ENCODE measurements around the gene CCNJL.

Gene CCNJL

GRCh38 chr5:160303690-160304089 is 8.7 kb downstream of the CCNJL start:
- Histone ChIP-seq H3K9me3 (ENCODE audit: control insufficient read depth, insufficient read depth, low read length) (no peaks in the 10 kb centered on the region), H3K4me1 (ENCODE audit: control insufficient read depth, insufficient read depth, low read length) (peaks cover 2% of the 10 kb centered on the region), H3K9ac (ENCODE audit: low read depth, low read length) (no peak overlapping the region), H3K36me3 (ENCODE audit: control insufficient read depth, insufficient read depth, low read length) (peaks cover 3% of the 10 kb centered on the region), H3K4me3 (ENCODE audit: low read depth, low read length) (no peak overlapping the region), H3K27me3 (ENCODE audit: control insufficient read depth, insufficient read depth, low read length) (no peaks in the 10 kb centered on the region)

GRCh38 chr5:160298189-160298588 is 14.2 kb downstream of the CCNJL start:
- Histone ChIP-seq H3K4me1 (ENCODE audit: control insufficient read depth, insufficient read depth, low read length) (peaks cover 7% of the 10 kb centered on the region), H3K27me3 (ENCODE audit: control insufficient read depth, insufficient read depth, low read length) (no peaks in the 10 kb centered on the region), H3K9ac (ENCODE audit: low read depth, low read length) (no peak overlapping the region), H3K4me3 (ENCODE audit: low read depth, low read length) (no peak overlapping the region), H3K9me3 (ENCODE audit: control insufficient read depth, insufficient read depth, low read length) (no peaks in the 10 kb centered on the region), H3K36me3 (ENCODE audit: control insufficient read depth, insufficient read depth, low read length) (peaks cover 3% of the 10 kb centered on the region)

GRCh38 chr5:160297776-160298175 is 14.6 kb downstream of the CCNJL start:
- Histone ChIP-seq H3K36me3 (ENCODE audit: control insufficient read depth, insufficient read depth, low read length) (peaks cover 3% of the 10 kb centered on the region), H3K4me3 (ENCODE audit: low read depth, low read length) (no peak overlapping the region)

GRCh38 chr5:160297004-160297403 is 15.4 kb downstream of the CCNJL start:
- Histone ChIP-seq H3K9ac (ENCODE audit: low read depth, low read length) (no peak overlapping the region), H3K4me3 (ENCODE audit: low read depth, low read length) (no peak overlapping the region), H3K27me3 (ENCODE audit: control insufficient read depth, insufficient read depth, low read length) (no peaks in the 10 kb centered on the region), H3K9me3 (ENCODE audit: control insufficient read depth, insufficient read depth, low read length) (no peaks in the 10 kb centered on the region), H3K36me3 (ENCODE audit: control insufficient read depth, insufficient read depth, low read length) (peaks cover 3% of the 10 kb centered on the region), H3K4me1 (ENCODE audit: control insufficient read depth, insufficient read depth, low read length) (peaks cover 7% of the 10 kb centered on the region)

More at GRCh38 chr5:160297776-160298175, 14.6 kb downstream of the CCNJL start:
- Histone ChIP-seq H3K4me1 (ENCODE audit: control insufficient read depth, insufficient read depth, low read length) (peaks cover 7% of the 10 kb centered on the region), H3K9ac (ENCODE audit: low read depth, low read length) (no peak overlapping the region), H3K9me3 (ENCODE audit: control insufficient read depth, insufficient read depth, low read length) (no peaks in the 10 kb centered on the region), H3K27me3 (ENCODE audit: control insufficient read depth, insufficient read depth, low read length) (no peaks in the 10 kb centered on the region)

- no peak overlapping the region for H3K9ac ChIP-seq (ENCODE audit: low read depth, low read length)
- H3K4me1 ChIP-seq (ENCODE audit: control insufficient read depth, insufficient read depth, low read length): peaks cover 7% of the 10 kb centered on the region
- no peaks in the 10 kb centered on the region for H3K9me3 ChIP-seq (ENCODE audit: control insufficient read depth, insufficient read depth, low read length)
- no peak overlapping the region for H3K4me3 ChIP-seq (ENCODE audit: low read depth, low read length)
- H3K36me3 ChIP-seq (ENCODE audit: control insufficient read depth, insufficient read depth, low read length): peaks cover 3% of the 10 kb centered on the region
- H3K27me3 ChIP-seq (ENCODE audit: control insufficient read depth, insufficient read depth, low read length): no peaks in the 10 kb centered on the region
These were observed 15.9 kb downstream of the CCNJL start for GRCh38 chr5:160296496-160296895.

GRCh38 chr5:160293901-160294561 is 18.3 kb downstream of the CCNJL start:
- H3K9ac ChIP-seq (ENCODE audit: low read depth, low read length): peak overlapping the region; percentile 26
- no peaks in the 10 kb centered on the region for H3K9me3 ChIP-seq (ENCODE audit: control insufficient read depth, insufficient read depth, low read length)
- H3K27me3 ChIP-seq (ENCODE audit: control insufficient read depth, insufficient read depth, low read length): no peaks in the 10 kb centered on the region
- peaks cover 3% of the 10 kb centered on the region for H3K36me3 ChIP-seq (ENCODE audit: control insufficient read depth, insufficient read depth, low read length)
- peaks cover 16% of the 10 kb centered on the region for H3K4me1 ChIP-seq (ENCODE audit: control insufficient read depth, insufficient read depth, low read length)
- H3K4me3 ChIP-seq (ENCODE audit: low read depth, low read length): no peak overlapping the region

GRCh38 chr5:160293386-160293785 is 19.0 kb downstream of the CCNJL start:
- Histone ChIP-seq H3K9ac (ENCODE audit: low read depth, low read length) (no peak overlapping the region), H3K36me3 (ENCODE audit: control insufficient read depth, insufficient read depth, low read length) (peaks cover 3% of the 10 kb centered on the region), H3K4me3 (ENCODE audit: low read depth, low read length) (no peak overlapping the region), H3K9me3 (ENCODE audit: control insufficient read depth, insufficient read depth, low read length) (no peaks in the 10 kb centered on the region), H3K4me1 (ENCODE audit: control insufficient read depth, insufficient read depth, low read length) (peaks cover 16% of the 10 kb centered on the region), H3K27me3 (ENCODE audit: control insufficient read depth, insufficient read depth, low read length) (no peaks in the 10 kb centered on the region)

GRCh38 chr5:160291467-160291866 is 20.9 kb downstream of the CCNJL start:
- no peak overlapping the region for H3K4me3 ChIP-seq (ENCODE audit: low read depth, low read length)
- peaks cover 32% of the 10 kb centered on the region for H3K4me1 ChIP-seq (ENCODE audit: control insufficient read depth, insufficient read depth, low read length)
- H3K9ac ChIP-seq (ENCODE audit: low read depth, low read length): no peak overlapping the region

GRCh38 chr5:160290751-160291150 is 21.6 kb downstream of the CCNJL start:
- H3K27me3 ChIP-seq (ENCODE audit: control insufficient read depth, insufficient read depth, low read length): no peaks in the 10 kb centered on the region
- H3K4me1 ChIP-seq (ENCODE audit: control insufficient read depth, insufficient read depth, low read length): peaks cover 39% of the 10 kb centered on the region
- no peaks in the 10 kb centered on the region for H3K9me3 ChIP-seq (ENCODE audit: control insufficient read depth, insufficient read depth, low read length)
- peaks cover 3% of the 10 kb centered on the region for H3K36me3 ChIP-seq (ENCODE audit: control insufficient read depth, insufficient read depth, low read length)
- H3K9ac ChIP-seq (ENCODE audit: low read depth, low read length): no peak overlapping the region
- no peak overlapping the region for H3K4me3 ChIP-seq (ENCODE audit: low read depth, low read length)

More at GRCh38 chr5:160291467-160291866, 20.9 kb downstream of the CCNJL start:
- H3K36me3 ChIP-seq (ENCODE audit: control insufficient read depth, insufficient read depth, low read length): peaks cover 3% of the 10 kb centered on the region
- no peaks in the 10 kb centered on the region for H3K27me3 ChIP-seq (ENCODE audit: control insufficient read depth, insufficient read depth, low read length)
- H3K9me3 ChIP-seq (ENCODE audit: control insufficient read depth, insufficient read depth, low read length): no peaks in the 10 kb centered on the region

GRCh38 chr5:160289721-160290120 is 22.6 kb downstream of the CCNJL start:
- no peak overlapping the region for H3K4me3 ChIP-seq (ENCODE audit: low read depth, low read length)
- H3K9ac ChIP-seq (ENCODE audit: low read depth, low read length): peak overlapping the region; percentile 17
- peaks cover 3% of the 10 kb centered on the region for H3K36me3 ChIP-seq (ENCODE audit: control insufficient read depth, insufficient read depth, low read length)
- H3K4me1 ChIP-seq (ENCODE audit: control insufficient read depth, insufficient read depth, low read length): peaks cover 39% of the 10 kb centered on the region
- no peaks in the 10 kb centered on the region for H3K9me3 ChIP-seq (ENCODE audit: control insufficient read depth, insufficient read depth, low read length)
- H3K27me3 ChIP-seq (ENCODE audit: control insufficient read depth, insufficient read depth, low read length): no peaks in the 10 kb centered on the region

GRCh38 chr5:160289356-160289651 is 23.1 kb downstream of the CCNJL start:
- H3K27me3 ChIP-seq (ENCODE audit: control insufficient read depth, insufficient read depth, low read length): no peaks in the 10 kb centered on the region
- H3K4me1 ChIP-seq (ENCODE audit: control insufficient read depth, insufficient read depth, low read length): peaks cover 39% of the 10 kb centered on the region
- peak overlapping the region; percentile 17 for H3K9ac ChIP-seq (ENCODE audit: low read depth, low read length)
- peaks cover 3% of the 10 kb centered on the region for H3K36me3 ChIP-seq (ENCODE audit: control insufficient read depth, insufficient read depth, low read length)
- H3K9me3 ChIP-seq (ENCODE audit: control insufficient read depth, insufficient read depth, low read length): no peaks in the 10 kb centered on the region
- no peak overlapping the region for H3K4me3 ChIP-seq (ENCODE audit: low read depth, low read length)

GRCh38 chr5:160287378-160288051 is 24.8 kb downstream of the CCNJL start:
- Histone ChIP-seq H3K9me3 (ENCODE audit: control insufficient read depth, insufficient read depth, low read length) (no peaks in the 10 kb centered on the region), H3K9ac (ENCODE audit: low read depth, low read length) (no peak overlapping the region), H3K4me3 (ENCODE audit: low read depth, low read length) (peak overlapping the region; percentile 8), H3K36me3 (ENCODE audit: control insufficient read depth, insufficient read depth, low read length) (no peaks in the 10 kb centered on the region), H3K27me3 (ENCODE audit: control insufficient read depth, insufficient read depth, low read length) (no peaks in the 10 kb centered on the region), H3K4me1 (ENCODE audit: control insufficient read depth, insufficient read depth, low read length) (peaks cover 32% of the 10 kb centered on the region)
